ENCODE data around the gene PBOV1. TPM values are rescaled to one million over a fixed set of nuclear protein-coding genes. Genes with fewer than 3 reads are reported as not detected.

The PBOV1 gene
- total RNA-seq, 1 donor, result not detected

DNA sequence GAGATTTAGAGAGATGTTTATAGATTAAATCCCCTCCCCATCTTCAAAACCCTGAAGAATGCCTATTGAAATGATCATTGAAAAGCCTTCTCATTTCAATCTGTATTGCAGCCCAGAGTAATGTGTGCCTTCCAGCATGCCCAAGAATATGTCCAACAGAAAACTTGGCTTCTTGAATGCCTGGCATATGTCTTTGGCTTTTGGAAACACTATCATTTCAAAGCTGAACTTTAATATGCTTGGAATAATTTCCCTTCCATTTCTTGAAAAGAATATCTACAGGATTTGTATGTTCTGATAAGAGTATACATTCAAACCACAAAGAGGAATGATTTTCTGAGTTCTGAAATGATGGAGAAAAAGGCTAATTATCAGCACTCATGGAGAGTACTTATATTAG lies 11.9 kb upstream of the PBOV1 start:
- TF ChIP-seq, protein P1, sequence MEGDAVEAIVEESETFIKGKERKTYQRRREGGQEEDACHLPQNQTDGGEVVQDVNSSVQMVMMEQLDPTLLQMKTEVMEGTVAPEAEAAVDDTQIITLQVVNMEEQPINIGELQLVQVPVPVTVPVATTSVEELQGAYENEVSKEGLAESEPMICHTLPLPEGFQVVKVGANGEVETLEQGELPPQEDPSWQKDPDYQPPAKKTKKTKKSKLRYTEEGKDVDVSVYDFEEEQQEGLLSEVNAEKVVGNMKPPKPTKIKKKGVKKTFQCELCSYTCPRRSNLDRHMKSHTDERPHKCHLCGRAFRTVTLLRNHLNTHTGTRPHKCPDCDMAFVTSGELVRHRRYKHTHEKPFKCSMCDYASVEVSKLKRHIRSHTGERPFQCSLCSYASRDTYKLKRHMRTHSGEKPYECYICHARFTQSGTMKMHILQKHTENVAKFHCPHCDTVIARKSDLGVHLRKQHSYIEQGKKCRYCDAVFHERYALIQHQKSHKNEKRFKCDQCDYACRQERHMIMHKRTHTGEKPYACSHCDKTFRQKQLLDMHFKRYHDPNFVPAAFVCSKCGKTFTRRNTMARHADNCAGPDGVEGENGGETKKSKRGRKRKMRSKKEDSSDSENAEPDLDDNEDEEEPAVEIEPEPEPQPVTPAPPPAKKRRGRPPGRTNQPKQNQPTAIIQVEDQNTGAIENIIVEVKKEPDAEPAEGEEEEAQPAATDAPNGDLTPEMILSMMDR (IDR thresholded peaks at IDR 0.05; ENCODE audit: extremely low read depth, low read depth, low read length), result no peak

DNA sequence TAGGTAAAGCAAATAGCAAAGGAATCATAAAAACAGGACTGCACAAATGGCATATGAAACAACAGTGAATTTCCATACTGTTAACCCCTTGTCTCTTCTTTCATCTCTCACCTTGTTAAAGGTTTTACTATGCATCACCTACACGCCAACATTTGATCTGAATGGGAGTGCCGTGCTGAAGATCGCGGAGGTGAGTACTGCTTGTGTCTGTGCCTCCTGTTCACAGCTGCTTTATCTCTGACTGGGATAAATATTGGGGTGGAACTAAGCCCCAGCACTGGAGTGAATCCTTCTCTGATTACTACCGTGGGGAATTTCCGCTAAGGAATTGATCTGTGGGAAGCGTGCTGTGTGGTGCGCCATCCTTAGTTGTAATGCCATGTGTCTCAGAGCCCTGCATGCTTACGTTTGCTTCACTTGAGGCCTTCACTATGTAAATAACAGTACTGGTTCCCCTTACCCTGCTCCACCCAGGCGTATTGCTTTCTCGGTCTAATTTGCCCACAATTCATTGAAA lies 11.4 kb upstream of the PBOV1 start:
- no peaks in the 10 kb centered on the region for H4K20me1 ChIP-seq (ENCODE audit: insufficient read depth, low read length)
- no peak overlapping the region for H3K4me2 ChIP-seq (ENCODE audit: insufficient read depth, low read length)
- peaks cover 2% of the 10 kb centered on the region for H3K27me3 ChIP-seq (ENCODE audit: insufficient read depth, low read length)
- no peaks in the 10 kb centered on the region for H3K4me1 ChIP-seq (ENCODE audit: insufficient read depth, low read length)
- no peaks in the 10 kb centered on the region for H3K9me3 ChIP-seq (ENCODE audit: low read depth, low read length)
- no peaks in the 10 kb centered on the region for H3K79me2 ChIP-seq (ENCODE audit: insufficient read depth, low read length)
- TF ChIP-seq, protein P1 (IDR thresholded peaks at IDR 0.05; ENCODE audit: extremely low read depth, low read depth, low read length), result no peak
- no peak overlapping the region for H3K4me3 ChIP-seq (ENCODE audit: insufficient read depth, low read length)
- DNase-seq (ENCODE audit: insufficient read length, low spot score, missing footprints), result no peak
- no peak overlapping the region for H3K27ac ChIP-seq (ENCODE audit: low read depth, low read length)
- H3K36me3 ChIP-seq (ENCODE audit: insufficient read depth, low read length), result no peaks in the 10 kb centered on the region
- no peak overlapping the region for H2AFZ ChIP-seq (ENCODE audit: low read length)

More for the DNA sequence above, 11.9 kb upstream of the PBOV1 start:
- Histone ChIP-seq H4K20me1 (ENCODE audit: insufficient read depth, low read length) (no peaks in the 10 kb centered on the region), H3K79me2 (ENCODE audit: insufficient read depth, low read length) (no peaks in the 10 kb centered on the region), H2AFZ (ENCODE audit: low read length) (no peak overlapping the region), H3K4me2 (ENCODE audit: insufficient read depth, low read length) (no peak overlapping the region), H3K4me1 (ENCODE audit: insufficient read depth, low read length) (no peaks in the 10 kb centered on the region), H3K36me3 (ENCODE audit: insufficient read depth, low read length) (no peaks in the 10 kb centered on the region), H3K9me3 (ENCODE audit: low read depth, low read length) (no peaks in the 10 kb centered on the region), H3K27ac (ENCODE audit: low read depth, low read length) (no peak overlapping the region), H3K27me3 (ENCODE audit: insufficient read depth, low read length) (peaks cover 2% of the 10 kb centered on the region), H3K4me3 (ENCODE audit: insufficient read depth, low read length) (no peak overlapping the region)
- DNase-seq (ENCODE audit: insufficient read length, low spot score, missing footprints), result no peak

DNA sequence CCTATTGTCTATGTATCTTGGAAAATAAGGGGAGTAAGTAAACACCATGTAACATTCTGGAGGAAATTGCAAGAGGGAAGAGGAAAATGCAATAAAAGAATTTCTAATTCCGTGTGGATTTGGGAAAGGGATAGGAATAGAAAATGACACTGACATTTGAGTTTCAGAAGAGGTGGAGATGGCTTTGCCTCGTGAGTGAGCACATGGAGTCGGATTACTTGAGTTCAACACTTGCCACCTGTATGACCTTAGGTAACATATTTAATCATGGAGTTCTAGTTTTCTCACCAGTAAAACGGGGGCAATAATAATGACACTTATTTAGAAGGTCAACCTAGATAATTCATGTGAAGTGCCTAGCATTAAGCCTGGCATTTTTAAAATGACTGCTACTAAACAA lies 10.8 kb upstream of the PBOV1 start:
- TF ChIP-seq, protein P1 (IDR thresholded peaks at IDR 0.05; ENCODE audit: extremely low read depth, low read depth, low read length), result no peak
- Histone ChIP-seq H3K9me3 (ENCODE audit: low read depth, low read length) (no peaks in the 10 kb centered on the region), H3K4me2 (ENCODE audit: insufficient read depth, low read length) (no peak overlapping the region)

DNA sequence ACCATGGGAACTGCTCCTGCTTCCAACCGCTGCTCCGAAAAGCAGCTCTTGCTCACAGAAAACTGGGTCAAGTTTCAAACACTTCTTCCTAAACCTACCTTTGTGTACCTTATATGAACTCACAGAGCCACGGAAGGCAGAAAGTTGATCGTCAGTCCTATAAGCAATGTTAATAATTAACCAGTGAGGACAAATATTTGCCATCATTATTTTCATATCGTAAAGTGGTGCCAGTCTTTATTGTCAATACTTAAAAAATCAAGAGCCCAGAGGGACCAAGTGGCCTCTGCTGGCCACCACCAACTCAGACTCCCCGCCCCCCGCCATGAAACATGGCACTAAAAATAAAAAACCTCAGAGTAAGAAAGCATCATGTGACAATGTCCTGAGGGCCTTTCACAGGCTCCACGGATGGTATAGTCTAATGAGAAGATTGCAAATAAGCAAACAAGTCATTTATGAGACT lies 9.1 kb upstream of the PBOV1 start:
- peaks cover 2% of the 10 kb centered on the region for H3K27me3 ChIP-seq (ENCODE audit: insufficient read depth, low read length)
- H3K27ac ChIP-seq (ENCODE audit: low read depth, low read length), result no peak overlapping the region
- H3K79me2 ChIP-seq (ENCODE audit: insufficient read depth, low read length), result no peaks in the 10 kb centered on the region
- TF ChIP-seq, protein P1 (IDR thresholded peaks at IDR 0.05; ENCODE audit: extremely low read depth, low read depth, low read length), result no peak
- H3K4me2 ChIP-seq (ENCODE audit: insufficient read depth, low read length), result no peak overlapping the region
- H2AFZ ChIP-seq (ENCODE audit: low read length), result no peak overlapping the region
- no peaks in the 10 kb centered on the region for H4K20me1 ChIP-seq (ENCODE audit: insufficient read depth, low read length)
- no peak overlapping the region for H3K4me3 ChIP-seq (ENCODE audit: insufficient read depth, low read length)
- H3K4me1 ChIP-seq (ENCODE audit: insufficient read depth, low read length), result no peaks in the 10 kb centered on the region
- DNase-seq (ENCODE audit: insufficient read length, low spot score, missing footprints), result no peak
- no peaks in the 10 kb centered on the region for H3K36me3 ChIP-seq (ENCODE audit: insufficient read depth, low read length)
- H3K9me3 ChIP-seq (ENCODE audit: low read depth, low read length), result no peaks in the 10 kb centered on the region

More for the DNA sequence above, 10.8 kb upstream of the PBOV1 start:
- no peak for DNase-seq (ENCODE audit: insufficient read length, low spot score, missing footprints)
- Histone ChIP-seq H3K4me1 (ENCODE audit: insufficient read depth, low read length) (no peaks in the 10 kb centered on the region), H3K79me2 (ENCODE audit: insufficient read depth, low read length) (no peaks in the 10 kb centered on the region), H4K20me1 (ENCODE audit: insufficient read depth, low read length) (no peaks in the 10 kb centered on the region), H3K36me3 (ENCODE audit: insufficient read depth, low read length) (no peaks in the 10 kb centered on the region), H3K27ac (ENCODE audit: low read depth, low read length) (no peak overlapping the region), H3K4me3 (ENCODE audit: insufficient read depth, low read length) (no peak overlapping the region), H3K27me3 (ENCODE audit: insufficient read depth, low read length) (peaks cover 2% of the 10 kb centered on the region), H2AFZ (ENCODE audit: low read length) (no peak overlapping the region)
